SU-DHL-6 (cell line): ENCODE results near the gene MARK2.

Source experiments
- CTCF ChIP-seq: fragments of 200-600 bp; sonication (generic); IDR thresholded peaks from one replicate; pipeline ENCODE4 v1.5.1; 2017; ENCODE audit warnings: antibody characterized with exemption, mild to moderate bottlenecking, low read length, moderate library complexity; ENCODE audit not compliant: insufficient read depth, poor library complexity, severe bottlenecking
- EZH2phosphoT487 ChIP-seq: fragments of 200-600 bp; sonication (generic), shearing (Covaris generic); conservative IDR thresholded peaks from 2 replicates; pipeline ENCODE4 v1.6.1; 2018; ENCODE audit warnings: mild to moderate bottlenecking, antibody characterized with exemption, low read length, moderate library complexity, mixed read lengths

GRCh38 chr11:63903884-63904283, 65.0 kb downstream of the MARK2 start:
- TF ChIP-seq CTCF (no peak), EZH2phosphoT487 (no peak)
